ENCODE measurements around the gene HAO1.

Gene HAO1

DNA sequence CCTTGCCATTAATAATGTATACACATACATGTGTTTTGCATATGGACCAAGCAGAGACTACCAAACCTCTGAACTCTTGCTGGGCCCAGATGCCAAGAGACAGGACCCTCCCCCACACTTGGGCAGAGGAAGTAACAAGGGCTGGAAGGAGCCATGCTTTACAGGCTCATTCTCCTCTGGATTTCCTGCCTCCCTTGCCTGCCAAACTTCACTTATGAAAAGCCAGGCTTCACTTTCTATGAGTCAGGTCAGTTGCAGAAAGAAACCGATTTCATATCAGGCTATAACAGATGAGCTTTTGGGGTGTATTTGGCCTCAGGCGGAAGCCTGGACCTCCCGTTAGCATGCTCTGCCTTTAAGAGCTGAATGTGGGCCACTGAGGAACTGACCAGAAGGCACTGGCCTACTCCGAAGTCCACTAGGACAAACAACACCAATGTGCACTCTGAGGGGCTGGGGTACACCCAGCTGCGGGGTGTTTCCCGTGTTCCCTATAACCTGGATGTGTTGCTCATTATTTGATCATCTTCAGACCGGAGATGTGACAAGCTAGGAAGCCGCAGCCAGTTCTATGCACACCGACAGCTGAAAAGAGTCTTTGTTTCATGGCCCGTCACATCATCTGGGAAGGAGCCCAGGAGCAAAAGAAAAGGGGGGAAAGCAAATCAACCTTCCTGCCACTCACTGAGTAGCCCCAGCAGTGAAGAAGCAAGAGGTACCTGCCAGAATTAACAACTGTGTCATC, 28.5 kb downstream of the HAO1 start:
- H3K4me1 ChIP-seq: peaks cover 0 to 7% (median 0%) of the 10 kb centered on the region in 4 donors
- intact Hi-C loops (cut with DNase I; ENCODE audit: low total_unique reads): no loop called here
- H3K4me3 ChIP-seq: no peak overlapping the region
- no peaks in the 10 kb centered on the region for H3K27me3 ChIP-seq
- H3K27ac ChIP-seq: no peak overlapping the region
- TF ChIP-seq, protein P1, sequence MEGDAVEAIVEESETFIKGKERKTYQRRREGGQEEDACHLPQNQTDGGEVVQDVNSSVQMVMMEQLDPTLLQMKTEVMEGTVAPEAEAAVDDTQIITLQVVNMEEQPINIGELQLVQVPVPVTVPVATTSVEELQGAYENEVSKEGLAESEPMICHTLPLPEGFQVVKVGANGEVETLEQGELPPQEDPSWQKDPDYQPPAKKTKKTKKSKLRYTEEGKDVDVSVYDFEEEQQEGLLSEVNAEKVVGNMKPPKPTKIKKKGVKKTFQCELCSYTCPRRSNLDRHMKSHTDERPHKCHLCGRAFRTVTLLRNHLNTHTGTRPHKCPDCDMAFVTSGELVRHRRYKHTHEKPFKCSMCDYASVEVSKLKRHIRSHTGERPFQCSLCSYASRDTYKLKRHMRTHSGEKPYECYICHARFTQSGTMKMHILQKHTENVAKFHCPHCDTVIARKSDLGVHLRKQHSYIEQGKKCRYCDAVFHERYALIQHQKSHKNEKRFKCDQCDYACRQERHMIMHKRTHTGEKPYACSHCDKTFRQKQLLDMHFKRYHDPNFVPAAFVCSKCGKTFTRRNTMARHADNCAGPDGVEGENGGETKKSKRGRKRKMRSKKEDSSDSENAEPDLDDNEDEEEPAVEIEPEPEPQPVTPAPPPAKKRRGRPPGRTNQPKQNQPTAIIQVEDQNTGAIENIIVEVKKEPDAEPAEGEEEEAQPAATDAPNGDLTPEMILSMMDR (IDR thresholded peaks at IDR 0.05): no peak
- no peaks in the 10 kb centered on the region for H3K9me3 ChIP-seq
- no peaks in the 10 kb centered on the region for H3K36me3 ChIP-seq
- DNase-seq: no peak

DNA sequence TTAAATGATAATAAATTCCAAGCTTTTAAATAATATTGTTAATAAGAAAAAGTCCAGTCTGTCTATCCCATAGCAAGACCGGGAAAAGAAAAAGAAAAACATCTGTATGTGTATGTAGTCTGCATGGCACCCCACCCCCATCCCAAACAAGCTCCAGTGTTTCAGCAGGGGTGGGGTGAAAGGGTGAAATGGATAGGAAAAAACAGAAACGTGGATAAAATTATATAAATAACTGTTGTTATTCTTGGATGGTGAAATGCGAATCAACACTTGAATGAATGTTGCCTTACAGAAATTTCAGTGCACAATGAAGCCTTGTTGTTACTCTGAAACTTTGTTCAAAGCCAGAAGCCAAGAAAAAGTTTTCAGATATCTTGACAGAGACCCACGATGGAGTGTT, 31.4 kb downstream of the HAO1 start:
- no peaks in the 10 kb centered on the region for H3K27me3 ChIP-seq
- peaks cover 0 to 7% (median 0%) of the 10 kb centered on the region in 4 donors for H3K4me1 ChIP-seq
- no peak overlapping the region for H3K4me3 ChIP-seq
- H3K9me3 ChIP-seq: no peaks in the 10 kb centered on the region
- DNase-seq: no peak
- TF ChIP-seq, protein P1 (IDR thresholded peaks at IDR 0.05): no peak
- H3K36me3 ChIP-seq: no peaks in the 10 kb centered on the region
- intact Hi-C loops (cut with DNase I; ENCODE audit: low total_unique reads): no loop called here
- no peak overlapping the region for H3K27ac ChIP-seq

DNA sequence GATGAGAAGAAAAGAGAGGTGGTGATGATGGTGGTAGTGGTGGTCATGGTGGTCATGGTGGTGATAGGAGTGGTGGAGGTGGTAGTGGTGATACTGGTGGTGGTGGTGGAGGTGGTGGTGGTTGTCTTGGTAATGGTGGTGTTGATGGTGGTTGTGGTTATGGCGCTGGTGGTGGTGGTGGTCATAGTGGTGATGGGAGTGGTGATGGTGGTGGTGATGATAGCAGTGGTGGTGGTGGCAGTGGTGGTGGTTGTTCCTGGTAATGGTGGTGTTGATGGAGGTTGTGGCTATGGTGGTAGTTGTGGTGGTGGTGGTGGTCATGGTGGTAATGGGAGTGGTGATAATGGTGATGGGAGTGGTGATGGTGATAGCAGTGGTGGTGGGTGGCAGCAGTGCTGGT, 36.8 kb downstream of the HAO1 start:
- no peak overlapping the region for H3K4me3 ChIP-seq
- no peaks in the 10 kb centered on the region for H3K27me3 ChIP-seq
- H3K27ac ChIP-seq: no peak overlapping the region
- no peak for DNase-seq
- TF ChIP-seq, protein P1 (IDR thresholded peaks at IDR 0.05): no peak
- intact Hi-C loops (cut with DNase I; ENCODE audit: low total_unique reads): no loop called here
- no peaks in the 10 kb centered on the region for H3K4me1 ChIP-seq
- H3K9me3 ChIP-seq: no peaks in the 10 kb centered on the region
- no peaks in the 10 kb centered on the region for H3K36me3 ChIP-seq

DNA sequence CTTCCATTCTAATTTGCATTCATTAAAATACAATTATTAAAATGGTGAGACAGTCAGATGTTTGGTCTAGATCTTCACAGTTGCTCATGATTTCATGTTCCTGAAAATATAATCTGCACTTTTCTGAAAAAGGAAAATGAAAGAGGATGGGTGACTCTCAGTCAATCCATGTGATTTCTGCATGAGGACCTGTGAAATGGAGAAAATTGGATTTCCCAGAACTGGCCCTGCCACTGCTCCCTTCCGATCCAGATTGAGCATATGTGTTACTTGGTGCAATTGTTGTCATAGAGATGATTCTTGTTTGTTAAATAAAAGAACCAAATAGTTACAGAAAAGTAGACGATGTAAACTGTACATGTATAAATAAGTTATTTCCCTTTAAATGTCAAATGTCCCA, 37.4 kb downstream of the HAO1 start:
- no peak for DNase-seq
- intact Hi-C loops (cut with DNase I; ENCODE audit: low total_unique reads): no loop called here
- Histone ChIP-seq H3K4me3 (no peak overlapping the region), H3K36me3 (no peaks in the 10 kb centered on the region), H3K4me1 (no peaks in the 10 kb centered on the region), H3K27me3 (no peaks in the 10 kb centered on the region), H3K27ac (no peak overlapping the region), H3K9me3 (no peaks in the 10 kb centered on the region)
- TF ChIP-seq, protein P1 (IDR thresholded peaks at IDR 0.05): no peak

DNA sequence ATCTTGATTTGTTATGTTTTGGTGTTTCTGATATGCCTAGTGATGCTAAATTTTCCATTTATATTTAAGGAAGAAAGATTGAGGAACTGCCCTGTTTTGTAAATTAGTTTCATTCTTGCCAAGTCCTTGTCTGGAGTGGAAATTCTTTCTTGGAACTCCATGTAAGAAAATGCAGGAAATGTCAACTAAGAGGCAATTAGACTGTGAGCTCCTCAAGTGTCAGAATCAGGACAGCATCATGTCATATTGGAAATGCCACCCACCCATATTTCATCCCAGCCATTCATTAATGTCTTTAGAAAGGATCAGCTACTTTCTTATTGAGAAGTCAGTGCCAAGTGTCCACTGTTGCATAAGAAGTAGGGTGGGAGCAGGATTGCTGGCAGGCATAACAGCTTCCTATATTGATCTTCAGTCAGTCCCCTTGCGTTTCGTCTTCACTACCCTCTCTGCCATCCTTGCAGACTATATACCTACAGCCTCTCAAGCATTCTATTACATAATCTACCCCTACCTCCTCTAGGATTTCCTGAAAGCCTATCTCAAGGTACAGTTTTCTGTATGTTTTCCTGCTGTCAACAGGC, 42.4 kb downstream of the HAO1 start:
- H3K36me3 ChIP-seq: no peaks in the 10 kb centered on the region
- H3K27me3 ChIP-seq: no peaks in the 10 kb centered on the region
- TF ChIP-seq, protein P1 (IDR thresholded peaks at IDR 0.05): no peak
- DNase-seq: no peak
- intact Hi-C loops (cut with DNase I; ENCODE audit: low total_unique reads): no loop called here
- no peak overlapping the region for H3K4me3 ChIP-seq
- no peaks in the 10 kb centered on the region for H3K4me1 ChIP-seq
- H3K9me3 ChIP-seq: no peaks in the 10 kb centered on the region
- H3K27ac ChIP-seq: no peak overlapping the region
